ENCODE data around the gene FMNL2.
"Not testable (repeated sequence)": the region's sequence is repeated elsewhere in the genome, so short reads cannot be mapped to it uniquely, and the experiment has no call there.

FMNL2 gene

DNA sequence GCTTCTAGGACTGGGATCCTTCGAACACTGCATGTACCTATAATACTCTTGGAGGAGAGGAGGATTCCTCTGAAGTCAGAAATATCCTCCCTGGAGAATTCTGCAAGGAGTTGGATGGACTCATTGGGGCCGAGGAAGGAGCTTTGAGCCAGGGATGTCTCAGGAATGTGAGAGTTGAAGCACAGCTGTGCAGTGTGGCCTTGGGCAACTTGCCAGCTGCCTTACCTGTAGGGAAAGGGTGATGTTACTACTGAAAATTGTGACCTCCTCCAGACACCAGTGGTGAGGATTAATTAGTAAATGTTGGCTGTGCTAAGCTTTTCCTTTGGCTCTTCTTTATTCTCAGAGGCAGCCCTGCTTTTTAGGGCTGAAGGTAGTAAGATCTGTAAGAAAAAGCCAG is 41.4 kb downstream of the FMNL2 start:
- no peak for DNase-seq

DNA sequence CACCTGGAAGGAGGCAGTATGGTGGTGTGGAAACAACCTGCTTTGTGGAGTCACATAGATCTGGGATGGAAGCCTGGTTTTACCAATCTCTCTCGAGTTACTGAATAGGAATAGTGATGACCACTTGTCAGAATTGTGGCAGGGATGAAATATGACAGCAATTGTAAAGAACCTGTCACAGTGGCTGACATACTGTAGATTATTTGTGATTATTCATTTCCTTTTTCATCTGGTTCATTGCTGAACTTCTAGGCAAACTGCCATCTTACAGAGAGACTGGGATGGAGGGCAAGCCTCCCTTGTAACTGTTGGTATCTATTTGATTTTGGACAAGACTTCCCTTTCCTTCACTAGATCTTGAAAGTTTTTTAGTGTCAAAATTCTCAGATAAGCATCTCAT is 42.0 kb downstream of the FMNL2 start:
- no peak for DNase-seq

DNA sequence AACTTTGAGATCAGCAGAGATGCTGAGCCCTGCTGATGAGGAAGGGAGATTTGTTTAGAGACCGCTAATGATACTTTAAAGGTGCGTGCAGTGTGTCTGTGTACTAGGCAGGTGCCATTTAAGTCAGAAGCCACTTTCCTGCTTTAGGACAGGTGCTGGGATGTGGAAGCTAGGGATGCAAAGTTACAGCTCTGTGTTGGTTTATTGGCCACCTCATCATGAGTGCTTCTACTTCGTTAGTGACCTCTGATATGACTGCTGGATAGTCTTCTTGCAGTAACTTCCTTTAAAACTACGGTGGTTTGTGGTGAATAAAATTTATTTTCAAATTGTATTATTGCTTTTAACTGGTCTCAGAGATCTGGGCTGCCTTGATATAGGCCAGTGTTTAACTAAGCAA is 44.1 kb downstream of the FMNL2 start:
- no peak for DNase-seq

DNA sequence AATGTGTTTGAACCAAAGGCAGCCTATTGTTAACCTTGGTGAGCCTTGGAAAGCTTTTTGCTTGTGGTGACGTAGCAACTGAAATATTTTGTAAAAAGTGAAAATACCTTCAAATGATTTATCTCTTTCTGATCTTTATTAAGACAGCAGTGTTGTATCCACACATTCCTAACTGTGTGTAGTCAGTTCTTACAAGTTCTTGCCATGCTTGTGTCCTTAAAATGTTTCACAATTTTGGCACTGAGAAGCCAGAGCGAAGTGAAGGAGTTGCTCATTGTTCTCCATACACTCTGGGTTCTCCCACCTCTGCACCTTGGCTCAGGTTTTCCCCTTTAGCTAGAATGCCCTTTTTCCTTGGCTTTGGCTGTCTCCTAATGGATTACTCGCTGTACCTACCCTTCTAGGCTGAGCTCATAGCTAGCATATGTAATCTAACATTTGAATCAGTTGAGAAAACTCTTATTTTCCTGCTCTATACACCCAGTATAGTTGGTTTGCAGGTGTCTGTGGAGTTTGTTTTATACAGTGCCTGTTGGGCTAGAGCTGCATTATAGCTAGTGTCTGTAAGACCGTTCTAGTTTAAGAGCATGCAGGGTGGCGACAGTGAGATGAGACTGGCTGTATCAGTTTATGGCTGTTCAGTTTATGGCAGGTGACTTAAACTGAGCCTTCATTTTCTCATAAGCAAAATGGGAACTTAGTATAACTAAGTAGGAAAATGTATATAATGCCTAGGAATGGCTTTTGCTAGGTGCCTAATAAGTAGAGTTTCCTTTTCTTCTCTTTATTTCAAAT is 45.5 kb downstream of the FMNL2 start:
- no peak for DNase-seq

DNA sequence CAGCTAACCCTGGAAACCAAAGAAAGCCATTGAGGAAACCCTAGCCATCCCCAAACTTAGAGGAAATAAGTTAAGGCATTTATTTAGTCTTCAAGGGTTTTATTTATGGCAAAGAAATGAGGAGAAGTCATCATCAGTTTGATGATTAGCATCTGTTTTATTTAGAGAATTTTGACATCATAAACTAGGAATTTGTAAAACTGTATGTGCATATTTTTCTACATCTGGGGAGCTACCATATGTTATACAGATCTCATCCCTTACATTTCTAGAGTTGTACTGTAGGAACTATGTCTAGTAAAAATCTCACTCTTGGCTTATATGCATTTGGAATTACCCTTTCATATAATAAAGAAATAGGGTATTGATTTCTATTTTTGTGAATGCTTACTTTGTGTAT is 48.7 kb downstream of the FMNL2 start:
- no peak for DNase-seq

DNA sequence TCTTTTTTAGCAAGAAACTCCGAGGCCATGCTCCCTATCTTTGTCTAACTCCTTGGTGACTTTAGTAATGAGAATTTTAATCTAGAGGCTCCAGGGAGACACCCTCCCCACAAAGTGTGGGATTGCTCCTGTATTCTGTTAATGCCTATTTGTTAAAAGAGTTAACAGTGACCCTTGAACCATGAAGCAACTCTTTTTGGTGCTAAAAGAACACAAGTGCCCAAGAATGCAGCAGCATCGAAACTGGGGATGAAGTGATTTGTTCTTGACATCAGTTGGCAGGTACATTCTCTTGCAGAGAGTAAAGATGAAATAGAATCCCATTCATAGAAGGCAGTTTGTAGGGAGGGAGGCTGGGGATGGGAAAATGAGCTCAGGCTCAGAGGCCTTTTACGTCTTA is 50.0 kb downstream of the FMNL2 start:
- DNase-seq: no peak

DNA sequence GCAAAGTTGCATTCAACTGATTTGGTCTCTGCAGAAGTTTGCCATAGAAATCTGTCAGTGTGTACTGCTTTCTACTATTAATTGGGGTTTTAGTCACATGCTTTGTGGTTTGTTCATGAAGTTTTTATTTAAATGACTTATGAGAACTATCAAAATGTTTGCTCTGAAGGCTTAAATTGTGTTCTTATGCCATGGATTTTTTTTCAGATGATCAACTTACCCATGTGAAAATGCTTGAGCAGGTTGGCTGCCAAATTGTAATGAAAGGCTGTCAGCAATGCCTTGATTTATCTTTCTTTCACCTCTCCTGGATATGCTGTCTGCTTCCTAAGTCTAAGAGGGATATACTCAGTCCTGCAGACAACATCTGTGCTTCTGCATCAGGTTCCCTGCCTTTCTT is 50.7 kb downstream of the FMNL2 start:
- DNase-seq: no peak

DNA sequence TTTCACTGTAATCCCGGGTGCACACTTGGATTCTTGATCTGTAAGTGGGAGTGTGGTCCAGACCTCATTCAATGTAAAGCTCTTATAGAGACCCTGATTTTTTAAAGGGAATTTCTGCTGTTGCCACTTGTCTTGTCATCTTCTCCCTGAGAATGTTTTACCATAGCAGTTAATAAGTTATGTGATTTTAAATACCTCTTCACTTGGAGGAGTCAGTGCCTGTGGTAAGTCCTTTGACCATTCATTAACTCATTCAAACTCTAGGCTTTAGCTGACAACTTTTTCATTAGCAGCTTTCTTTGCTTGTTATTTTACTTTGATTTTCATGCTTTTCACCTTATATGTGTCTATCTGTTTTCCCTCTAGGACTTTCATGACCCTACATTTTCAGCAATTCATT is 51.3 kb downstream of the FMNL2 start:
- no peak for DNase-seq

DNA sequence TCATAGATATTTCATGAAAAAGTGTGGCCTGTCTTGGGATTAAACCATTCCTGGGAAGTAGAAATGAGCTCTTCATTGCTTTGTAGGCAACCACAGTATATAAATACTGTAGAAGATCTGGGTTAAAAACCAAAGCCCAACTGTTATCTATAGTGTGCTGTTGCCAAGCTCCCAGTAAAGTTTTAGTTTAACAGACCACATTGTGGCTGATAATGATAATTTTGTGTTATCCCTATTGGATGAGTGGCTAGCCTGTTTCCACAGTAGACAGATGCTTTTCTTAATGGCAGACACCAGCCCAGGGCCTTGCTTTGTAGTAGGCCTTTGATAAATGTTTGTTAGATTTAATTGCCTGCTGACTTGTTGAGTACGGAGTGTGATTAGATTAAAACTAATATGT is 52.1 kb downstream of the FMNL2 start:
- DNase-seq: no peak

DNA sequence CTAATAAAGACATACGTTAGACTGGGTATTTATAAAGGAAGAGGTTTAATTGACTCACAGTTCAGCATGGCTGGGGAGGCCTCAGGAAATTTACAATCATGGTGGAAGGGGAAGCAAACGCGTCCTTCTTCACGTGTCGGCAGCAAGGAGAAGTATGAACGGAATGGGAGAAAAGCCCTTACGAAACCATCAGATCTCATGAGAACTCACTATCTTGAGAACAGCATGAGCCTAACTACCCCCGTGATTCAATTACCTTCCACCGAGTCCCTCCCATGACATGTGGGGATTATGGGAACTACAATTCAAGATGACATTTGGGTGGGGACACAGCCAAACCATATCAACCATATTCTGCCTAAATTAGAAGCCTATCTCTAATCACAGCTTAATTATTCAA is 53.3 kb downstream of the FMNL2 start:
- DNase-seq: not testable (repeated sequence)

DNA sequence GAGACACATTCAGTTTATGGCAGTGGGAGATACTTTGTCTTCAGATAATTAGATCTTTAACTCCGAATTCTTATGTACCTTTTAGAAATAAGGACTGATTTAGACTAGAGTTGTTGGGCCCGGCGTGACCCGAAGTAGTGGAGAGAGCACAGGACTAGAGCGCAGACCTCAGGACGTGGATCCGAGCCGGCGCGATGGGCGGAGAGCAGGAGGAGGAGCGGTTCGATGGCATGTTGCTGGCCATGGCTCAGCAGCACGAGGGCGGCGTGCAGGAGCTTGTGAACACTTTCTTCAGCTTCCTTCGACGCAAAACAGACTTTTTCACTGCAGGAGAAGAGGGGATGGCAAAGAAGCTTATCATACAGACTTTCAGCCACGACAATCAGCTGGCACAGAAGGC is 54.5 kb downstream of the FMNL2 start:
- DNase-seq: no peak

DNA sequence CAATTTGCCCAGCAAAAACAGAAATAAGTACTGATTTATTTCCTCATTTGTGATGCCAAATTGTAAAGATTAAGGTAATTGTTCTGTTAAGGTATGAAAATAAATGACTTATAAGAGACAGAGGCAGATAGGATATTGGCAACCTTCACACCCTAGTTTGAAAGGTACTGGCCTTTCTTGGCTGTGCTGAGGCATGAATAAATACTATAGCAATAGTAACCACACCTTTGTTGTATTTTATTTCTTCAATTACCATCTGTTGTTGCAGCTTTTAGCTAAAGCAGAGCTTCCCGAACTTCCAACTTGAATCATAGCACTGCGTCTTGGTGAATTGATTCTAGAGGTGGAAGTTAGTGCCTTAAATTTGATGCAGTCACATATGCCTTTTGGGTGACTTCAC is 55.9 kb downstream of the FMNL2 start:
- DNase-seq: no peak

DNA sequence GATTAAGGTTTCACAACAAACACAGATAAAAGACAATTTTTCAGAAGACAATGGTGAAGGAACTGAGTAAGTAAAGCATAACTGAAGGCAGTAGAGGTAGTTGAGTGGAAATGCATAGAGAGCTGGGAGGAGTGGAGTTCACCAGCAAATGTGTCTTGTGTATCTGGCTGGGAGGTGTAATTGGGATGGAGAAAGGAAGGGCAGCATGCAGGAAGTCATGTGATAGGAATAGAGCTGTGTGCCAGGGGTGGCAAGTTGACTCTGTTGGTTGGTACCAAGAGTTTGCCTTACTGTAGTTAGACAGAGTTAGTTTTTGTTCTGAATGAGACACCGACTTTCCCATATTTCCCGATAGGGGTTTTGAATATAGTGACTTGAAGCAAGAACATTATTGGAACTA is 56.3 kb downstream of the FMNL2 start:
- DNase-seq: no peak

DNA sequence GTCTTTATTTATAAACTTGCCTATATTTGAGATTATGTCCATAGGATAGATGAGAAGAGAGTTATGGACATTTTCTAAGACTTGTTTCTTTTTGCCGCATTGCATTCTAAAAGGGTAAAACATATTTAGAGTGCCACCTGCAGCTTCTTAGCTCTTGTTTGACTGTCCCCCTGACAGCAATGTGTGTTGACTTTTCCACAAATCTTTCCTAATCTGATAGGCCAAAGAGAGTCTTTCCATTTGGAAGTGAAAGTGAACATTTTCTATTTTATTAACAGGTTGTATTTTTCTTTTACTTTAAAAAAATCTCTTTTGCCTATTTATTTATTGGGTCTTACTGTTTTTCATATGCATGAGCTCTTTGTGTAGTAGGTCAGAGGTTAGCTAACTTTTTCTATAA is 58.4 kb downstream of the FMNL2 start:
- DNase-seq: no peak

DNA sequence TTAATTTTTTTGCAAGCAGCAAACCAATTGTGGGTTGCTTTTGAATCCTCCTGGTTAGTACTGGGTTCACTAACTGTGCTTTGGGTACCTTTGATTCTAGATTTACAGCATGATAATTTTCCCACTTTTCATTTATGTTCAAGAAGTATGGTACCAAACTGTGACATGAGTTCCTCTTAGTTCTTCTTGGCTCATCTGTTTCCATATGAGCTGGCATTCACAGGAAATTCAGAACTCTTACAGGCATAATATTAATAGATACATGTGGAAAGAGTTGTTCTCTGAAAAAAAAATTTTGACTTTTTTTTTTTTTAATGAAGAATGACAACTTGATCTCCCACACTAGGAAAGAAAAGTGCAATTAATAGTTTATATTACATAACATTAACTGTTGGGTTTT is 59.4 kb downstream of the FMNL2 start:
- DNase-seq: no peak

DNA sequence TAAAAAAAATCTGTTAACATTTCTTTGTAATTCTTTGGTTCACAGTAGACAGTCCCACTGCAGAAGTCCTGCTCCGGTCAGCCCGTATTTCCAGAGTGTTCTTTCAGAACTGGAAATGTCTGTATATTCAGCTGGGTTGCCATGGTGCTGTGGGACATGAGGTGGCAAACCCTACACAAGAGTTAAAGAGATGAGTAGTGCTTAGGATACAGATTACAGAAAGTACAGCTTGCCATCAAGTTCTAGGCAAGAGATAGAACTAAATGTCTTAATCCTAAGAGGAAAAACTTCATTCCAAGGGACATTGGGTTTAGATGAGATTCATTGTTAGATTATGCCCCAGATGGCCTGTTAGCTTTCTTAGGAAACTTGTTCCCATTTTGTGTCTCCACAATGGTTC is 60.1 kb downstream of the FMNL2 start:
- DNase-seq: no peak

DNA sequence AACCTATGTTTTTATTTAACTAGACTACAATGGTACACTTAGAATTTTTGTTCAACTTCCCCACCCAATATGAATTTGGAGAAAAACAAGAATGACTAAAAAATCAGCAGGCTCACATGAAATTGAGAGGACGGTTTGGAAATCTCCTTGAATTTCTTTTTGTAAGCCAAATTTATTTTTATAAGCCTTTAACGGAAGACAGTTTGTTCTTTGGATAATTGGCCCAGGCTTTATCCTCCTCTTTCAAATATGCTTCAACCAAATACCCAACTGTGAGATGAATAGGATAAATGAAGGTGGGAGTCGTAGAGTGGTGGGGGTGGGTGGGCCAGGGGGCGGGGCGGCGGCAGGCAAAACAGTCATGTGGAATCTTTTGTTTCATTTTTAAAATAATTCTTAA is 60.6 kb downstream of the FMNL2 start:
- DNase-seq: no peak

DNA sequence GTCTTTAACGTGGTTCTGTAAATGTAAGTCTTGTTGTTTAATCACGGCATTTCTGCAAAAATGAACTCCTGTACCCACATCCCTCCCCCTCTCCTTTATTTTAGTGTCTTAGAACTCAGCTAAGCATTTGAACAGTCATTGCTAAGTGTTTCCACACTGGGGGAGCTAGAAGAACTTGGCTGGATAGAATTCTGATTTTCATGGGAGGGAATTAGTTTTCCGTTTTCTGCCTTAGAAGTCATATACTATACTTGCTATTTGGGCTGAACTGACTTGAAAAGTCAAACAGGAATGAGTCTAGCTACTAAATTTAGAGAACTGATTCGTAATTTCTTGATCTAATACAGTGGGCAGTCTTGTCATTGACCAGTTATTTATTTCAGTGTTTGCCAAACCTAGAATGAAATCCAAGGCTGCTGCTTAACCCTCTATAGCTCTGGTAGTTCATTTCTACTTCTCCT is 61.1 kb downstream of the FMNL2 start:
- no peak for DNase-seq

DNA sequence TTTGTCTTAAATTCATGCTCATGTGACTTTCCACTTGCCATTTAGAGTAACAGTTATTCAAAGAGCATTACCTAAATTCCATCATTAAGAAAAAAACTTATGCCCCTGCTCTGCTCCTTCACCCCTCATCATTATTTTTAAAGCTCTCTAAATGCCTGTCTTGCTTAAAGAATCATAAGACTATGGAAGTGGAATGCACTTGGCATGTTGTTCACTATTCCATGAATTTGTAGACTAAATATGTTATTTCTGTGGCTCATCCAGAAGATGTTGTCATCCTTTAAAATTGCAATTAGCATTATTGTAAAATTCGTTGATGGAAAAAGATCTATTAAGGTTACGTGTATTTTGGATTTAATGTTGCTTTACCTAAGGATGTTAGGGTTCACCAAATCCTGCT is 61.8 kb downstream of the FMNL2 start:
- no peak for DNase-seq

DNA sequence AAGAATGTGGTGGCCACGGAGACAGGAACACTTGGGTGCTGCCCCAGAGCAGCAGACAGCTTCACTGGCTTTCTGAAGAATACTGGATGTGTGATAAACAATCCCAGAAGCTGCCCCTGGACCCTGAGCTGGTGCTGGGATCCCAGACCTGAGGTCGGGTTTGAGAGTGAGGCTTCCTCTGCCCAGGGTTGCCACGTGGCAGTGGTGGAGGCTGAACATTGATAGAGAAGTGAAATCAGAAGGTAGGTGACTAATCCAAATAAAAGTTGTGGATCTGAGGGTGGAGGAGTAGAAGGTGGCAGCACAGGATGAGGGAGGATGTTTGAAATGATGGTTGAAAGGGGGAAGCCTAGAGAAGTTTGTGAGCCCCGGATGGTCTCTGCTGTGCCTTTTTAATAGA is 64.0 kb downstream of the FMNL2 start:
- no peak for DNase-seq

DNA sequence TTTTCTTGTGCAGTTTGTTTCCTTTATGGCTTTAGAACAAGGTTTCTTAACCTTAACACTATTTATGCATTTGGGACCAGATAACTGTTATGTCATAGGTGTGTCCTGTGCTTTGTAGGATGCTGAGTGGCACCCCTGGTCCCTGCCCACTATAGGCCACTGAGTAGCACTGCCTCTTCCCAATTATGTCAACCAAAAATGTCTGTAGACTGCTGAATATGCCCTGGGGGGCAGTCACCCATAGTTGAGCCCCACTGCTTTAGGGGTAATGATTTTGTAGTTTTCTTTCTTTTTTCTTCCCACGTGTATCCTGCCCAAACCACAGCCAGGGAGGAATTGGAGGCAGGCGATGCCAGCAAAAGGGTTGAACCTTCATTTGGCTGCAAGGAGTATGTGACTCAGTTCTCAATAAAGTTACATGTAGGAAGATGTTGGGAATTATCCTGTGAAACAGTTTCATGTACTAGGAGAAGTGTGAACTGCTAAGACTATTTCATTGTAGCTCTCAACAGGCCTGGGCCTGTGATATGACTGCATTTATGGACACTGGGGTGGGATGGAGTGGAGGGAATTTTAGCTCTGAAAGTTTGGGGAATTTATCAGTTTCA is 65.7 kb downstream of the FMNL2 start:
- no peak for DNase-seq

DNA sequence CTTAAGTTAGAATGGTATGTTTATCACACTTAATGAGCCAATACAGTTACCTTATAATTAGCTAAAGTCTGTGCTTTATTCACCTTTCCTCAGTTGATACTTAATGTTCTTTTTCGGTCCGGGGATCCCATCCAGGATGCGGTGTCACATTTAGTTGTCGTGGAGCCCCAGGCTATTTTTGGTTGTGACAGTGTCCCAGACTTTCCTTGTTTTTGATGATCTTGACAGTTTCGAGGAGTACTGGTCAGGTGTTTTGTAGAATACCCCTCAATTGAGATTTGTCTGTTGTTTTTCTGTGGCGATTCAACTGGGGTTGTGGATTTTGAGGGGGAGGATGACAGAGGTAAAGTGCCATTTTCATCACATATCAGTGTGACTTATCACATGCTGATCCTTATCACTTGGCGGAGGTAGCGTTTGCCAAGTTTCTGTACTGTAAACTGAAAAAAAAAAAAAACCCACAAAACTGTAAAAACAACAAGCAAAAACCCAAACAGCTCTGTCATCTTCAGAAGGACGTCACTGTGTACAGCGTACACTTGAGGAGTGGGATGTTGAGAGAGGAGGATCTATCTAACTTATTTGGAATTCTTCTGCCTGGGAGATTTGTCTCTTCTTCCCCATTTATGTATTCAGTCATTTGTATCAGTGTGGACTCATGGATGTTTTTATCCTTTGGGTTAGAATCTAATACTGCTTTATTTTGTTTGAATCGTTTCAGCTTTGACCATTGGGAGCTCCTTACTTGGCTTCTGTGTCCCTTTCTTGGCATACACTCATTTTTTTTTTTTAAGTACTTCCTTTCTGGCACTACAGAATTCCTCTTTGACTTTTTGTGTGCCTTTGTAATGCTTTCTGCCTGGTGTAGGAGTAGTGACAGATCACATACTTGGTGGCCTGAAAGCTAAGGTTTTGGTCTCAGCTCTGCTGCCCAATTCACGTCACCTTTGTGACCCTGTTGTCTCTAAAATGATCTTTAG is 68.1 kb downstream of the FMNL2 start:
- peak in 1 of 5 donors; percentile 52 for DNase-seq

All from T-helper 1 cell (primary cell).